Activated CD8-positive, alpha-beta memory T cell treated with anti-CD3 and anti-CD28 coated beads, Interleukin-2, amount 50 U/mL, for 24 hours (primary cell): ENCODE measurements around the gene ARHGAP15.

Experiments used
- DNase-seq: peaks from one replicate; pipeline ENCODE4 v3.0.0-alpha.2; 2020; ENCODE audit errors: extremely low read depth

ARHGAP15 gene

GRCh38 chr2:143344780-143345179, 215.6 kb downstream of the ARHGAP15 start:
- DNase-seq = no peak

- DNase-seq = no peak
These were observed 216.9 kb downstream of the ARHGAP15 start for GRCh38 chr2:143345887-143346787.

GRCh38 chr2:143347271-143347695, 218.1 kb downstream of the ARHGAP15 start:
- no peak for DNase-seq

- DNase-seq = no peak
These were observed 218.7 kb downstream of the ARHGAP15 start for GRCh38 chr2:143347901-143348414.

DNA sequence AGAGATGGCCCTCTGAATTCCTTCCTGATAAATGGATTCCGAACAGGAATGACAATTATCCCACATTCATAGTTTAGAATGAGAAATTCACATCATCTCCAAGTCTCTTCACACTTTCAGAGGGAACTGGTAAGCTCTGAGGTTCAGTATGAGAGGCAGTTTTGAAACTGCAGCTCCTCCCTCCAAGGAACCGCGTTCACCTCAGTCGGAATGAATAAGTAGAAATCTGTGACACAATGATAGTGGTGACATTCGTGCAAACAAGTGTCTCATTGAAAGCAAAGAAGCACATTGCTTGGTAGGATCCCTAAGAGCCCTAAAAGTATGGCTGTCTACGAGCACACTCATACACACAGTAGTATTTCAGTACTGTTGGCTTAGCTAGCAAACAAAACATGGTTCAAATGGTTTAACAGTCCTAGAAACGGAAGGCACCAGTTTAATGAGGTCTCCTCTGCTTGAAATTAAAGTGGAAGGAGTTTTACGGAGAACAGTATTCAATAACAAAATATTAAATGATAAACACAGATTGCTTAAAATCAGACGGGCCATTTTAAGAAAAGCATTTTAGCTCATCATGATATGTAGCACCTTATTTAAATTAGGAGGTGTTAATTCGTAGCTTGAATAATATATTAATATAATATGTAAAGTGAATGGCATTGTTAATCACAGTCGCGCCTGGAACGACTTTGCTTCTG, 225.0 kb downstream of the ARHGAP15 start:
- DNase-seq = no peak

DNA sequence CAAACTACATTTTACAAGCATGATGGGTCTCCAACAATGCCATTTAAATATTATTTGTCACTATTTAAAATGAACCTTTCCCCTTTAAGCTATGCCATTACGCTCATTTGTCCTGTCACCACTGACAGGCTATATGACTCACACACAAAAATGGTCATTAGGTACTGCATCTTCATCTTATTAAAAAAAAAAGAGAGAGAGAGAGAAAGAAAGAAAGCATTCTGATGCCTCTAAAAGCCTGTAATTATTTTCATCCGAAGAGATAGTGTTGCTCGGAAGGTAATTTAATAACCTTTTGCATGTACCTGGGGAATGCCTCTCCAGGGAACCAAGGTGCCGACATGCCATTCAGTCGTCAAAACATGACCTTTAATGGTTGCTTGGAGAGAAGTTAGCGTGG, 226.7 kb downstream of the ARHGAP15 start:
- DNase-seq = no peak

GRCh38 chr2:143356336-143356735, 227.1 kb downstream of the ARHGAP15 start:
- no peak for DNase-seq

GRCh38 chr2:143356736-143357446, 227.7 kb downstream of the ARHGAP15 start:
- no peak for DNase-seq

DNA sequence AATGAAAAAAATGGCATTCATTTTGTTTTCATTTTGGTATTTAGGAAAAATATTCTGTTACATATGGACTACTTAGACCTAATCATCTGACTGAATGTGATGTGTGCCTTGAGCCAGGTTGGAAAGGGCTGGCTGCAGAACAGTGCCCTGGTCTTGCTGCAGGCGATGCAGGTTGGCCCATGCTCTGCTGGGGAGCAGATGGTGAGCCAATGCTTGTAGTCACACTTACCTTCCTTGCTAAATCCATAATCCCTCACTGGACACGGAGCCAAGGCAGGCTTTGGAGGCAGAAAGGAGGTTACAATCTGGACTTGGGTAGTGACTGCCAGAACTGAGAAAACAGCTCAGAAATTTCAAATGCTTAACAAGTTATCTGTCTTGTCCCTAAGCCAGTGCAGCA, 228.7 kb downstream of the ARHGAP15 start:
- DNase-seq = no peak

- no peak for DNase-seq
These were observed 232.1 kb downstream of the ARHGAP15 start for GRCh38 chr2:143361346-143361745.

- DNase-seq = no peak
These were observed 242.4 kb downstream of the ARHGAP15 start for GRCh38 chr2:143371616-143372015.

DNA sequence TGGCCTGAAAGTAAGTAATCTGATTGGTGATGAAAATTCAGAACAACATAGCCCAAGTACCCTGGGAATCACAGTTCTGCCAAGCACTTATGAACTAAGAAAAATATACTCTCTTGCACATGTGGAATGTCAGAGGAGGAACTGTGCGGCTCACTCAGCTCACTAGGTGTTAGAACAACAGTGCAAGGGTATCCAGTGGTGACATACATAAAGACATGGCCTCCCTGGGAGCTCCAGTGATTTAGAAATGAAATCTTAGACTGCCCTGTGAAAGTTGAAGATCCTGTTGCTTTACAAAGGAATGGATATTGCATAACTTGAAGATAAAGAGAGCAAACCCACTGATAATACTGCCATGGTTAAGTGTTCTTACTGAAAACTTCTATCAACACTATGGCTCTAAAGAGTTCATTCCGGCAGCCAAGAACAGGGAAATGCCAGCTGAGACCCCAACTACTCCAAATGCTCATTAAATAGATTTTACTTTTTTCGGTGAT, 246.2 kb downstream of the ARHGAP15 start:
- DNase-seq = no peak

- no peak for DNase-seq
These were observed 249.8 kb downstream of the ARHGAP15 start for GRCh38 chr2:143378996-143379395.

GRCh38 chr2:143379955-143380354, 250.7 kb downstream of the ARHGAP15 start:
- no peak for DNase-seq

DNA sequence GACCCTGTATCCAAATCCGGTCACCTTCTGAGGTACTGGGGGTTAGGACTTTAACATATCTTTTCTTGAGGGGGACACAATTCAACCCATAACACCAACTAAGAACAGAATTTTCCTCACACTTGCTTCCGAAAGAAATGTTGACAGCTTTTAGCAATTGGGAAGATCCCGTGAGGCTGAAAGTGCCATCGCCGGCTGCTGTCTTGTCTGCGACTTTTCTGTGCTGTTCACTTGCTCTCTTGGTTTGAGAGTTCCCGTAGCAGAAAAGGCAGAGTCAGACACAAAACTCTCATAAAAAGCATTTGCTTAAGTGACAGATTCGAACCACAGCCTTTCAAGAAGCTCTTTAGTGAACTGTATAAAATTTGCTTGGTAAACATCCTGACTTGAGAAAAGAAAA, 253.4 kb downstream of the ARHGAP15 start:
- no peak for DNase-seq

DNA sequence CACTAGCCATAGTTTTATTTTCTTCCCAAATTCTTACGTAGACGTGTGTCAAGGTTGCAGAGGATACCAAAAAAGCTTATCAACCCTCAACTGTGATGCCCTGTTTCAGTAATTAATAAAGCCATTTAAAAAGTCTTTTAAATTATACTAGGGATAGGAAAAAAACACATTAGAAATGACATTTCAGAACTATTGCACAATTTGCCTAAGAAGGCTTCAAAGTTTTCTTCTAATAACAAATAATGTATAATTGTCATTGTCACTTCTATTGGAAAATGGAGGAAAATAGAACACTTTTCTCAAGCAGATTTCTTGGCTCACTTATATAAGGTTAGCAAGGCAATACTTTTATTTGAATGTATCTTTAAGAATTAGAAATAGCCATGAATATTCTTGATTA, 253.8 kb downstream of the ARHGAP15 start:
- DNase-seq = no peak

DNA sequence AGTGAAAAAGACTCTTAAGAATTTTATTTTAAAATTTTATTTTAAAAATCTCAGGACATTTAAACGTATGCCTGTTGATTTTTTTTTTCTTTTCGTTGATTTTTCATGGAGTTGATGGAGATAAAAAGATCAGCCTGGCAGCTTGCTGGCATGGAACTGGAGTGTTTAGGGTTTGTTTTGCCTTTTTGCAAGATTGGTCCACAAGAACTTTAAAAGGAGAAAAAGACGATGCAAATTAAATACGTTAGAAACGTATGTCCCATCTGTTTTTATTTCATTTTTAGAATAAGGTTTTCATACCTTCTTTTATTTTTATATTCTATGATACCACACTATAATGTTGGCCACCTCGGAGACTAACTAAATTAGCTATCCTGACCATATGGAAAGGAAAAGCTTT, 254.9 kb downstream of the ARHGAP15 start:
- no peak for DNase-seq

DNA sequence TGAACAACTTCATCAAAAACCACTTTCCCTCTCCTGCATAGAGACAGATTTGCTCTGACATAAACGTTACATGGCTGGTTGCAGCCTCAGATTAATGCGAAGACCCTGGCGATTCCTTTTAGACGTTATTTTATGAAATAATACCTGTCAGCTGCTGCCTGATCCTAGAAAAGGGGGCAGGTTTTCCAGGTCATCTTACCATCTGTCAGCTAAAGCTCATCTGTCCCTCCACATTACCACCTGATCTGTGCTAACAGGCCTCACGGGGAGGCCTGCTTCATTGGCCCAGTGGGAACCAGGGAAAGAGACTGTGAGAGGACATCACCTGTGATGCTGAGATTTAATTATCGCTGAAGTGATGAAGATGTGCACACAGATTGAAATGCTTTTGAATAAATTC, 261.0 kb downstream of the ARHGAP15 start:
- DNase-seq = no peak

DNA sequence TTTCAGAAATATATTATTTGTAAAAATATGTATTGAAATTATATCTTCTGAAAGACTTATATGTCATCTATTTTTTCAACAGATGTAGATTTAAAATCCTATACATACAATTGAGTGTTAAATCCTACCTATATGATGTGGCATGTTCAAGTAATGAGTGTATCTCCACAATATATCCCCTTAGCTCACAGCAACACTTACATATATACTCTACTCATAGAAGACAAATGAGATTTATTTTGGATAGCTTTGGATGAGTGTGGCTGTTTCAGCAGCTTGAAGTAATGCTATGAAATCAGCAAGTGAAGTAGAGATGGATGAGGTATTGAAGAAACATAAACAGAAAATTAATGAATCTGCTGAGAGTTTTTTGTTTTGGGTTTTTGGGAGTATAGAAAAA, 263.1 kb downstream of the ARHGAP15 start:
- no peak for DNase-seq

GRCh38 chr2:143394062-143394461, 264.8 kb downstream of the ARHGAP15 start:
- DNase-seq = no peak

DNA sequence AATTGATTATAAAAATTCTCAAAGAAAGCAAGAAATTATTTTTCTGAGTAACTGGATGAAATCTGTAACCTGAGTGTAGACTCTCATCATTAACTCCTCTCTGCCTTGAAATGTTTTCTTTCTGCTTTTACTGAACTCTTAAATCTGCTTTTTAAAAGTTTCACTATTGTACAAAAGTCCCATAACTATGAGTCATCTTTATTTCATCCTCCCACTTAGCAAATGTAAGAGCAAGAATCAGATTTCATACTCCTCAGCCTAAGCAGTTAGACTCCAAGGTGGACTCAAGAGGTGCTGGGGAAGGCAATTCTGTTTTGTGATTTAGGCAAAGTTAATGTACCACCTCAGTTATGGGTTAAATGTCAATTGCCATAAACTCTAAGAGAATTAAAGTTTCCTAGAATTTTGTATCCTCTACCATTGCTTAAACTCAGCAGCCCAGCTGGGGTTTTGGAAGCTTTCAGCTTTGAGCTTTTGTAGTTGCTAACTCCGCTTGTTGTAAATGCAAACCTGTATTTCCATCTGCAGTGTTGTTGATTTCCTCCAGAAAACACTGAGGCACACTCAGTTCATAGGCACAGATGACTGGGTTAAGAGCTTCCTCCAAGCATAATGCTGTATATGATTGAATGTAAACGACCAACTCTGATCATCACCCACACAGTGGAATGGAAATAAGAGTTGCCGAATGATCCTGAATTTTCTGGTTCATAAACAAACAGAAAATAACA, 268.8 kb downstream of the ARHGAP15 start:
- DNase-seq = no peak
